Endothelial cell of umbilical vein (primary cell): ENCODE results near the gene TSPOAP1. TPM values are rescaled to one million over a fixed set of nuclear protein-coding genes. Genes with fewer than 3 reads are reported as not detected.

Experiments
- BruUV-seq: library from RNA; stranded (reverse); fragments of 400-500 nt; replicated peaks from 2 replicates; lab custom pipeline; 2021; lab: Mats Ljungman, UMichigan
- CTCF ChIA-PET: fragments of 300-600, 350-600 bp; sonication (Branson Sonifier 250); formaldehyde crosslinking; loops from one replicate; lab custom pipeline; 2021; ENCODE audit warnings: antibody characterized with exemption, inconsistent platforms; lab: Charles Lee
- POLR2A ChIA-PET: fragments of 300-600, 350-600 bp; sonication (Branson Sonifier 250); formaldehyde crosslinking; loops from one replicate; lab custom pipeline; 2021; ENCODE audit warnings: antibody characterized with exemption, inconsistent platforms; lab: Charles Lee
- DNase-seq: peaks from one replicate; pipeline ENCODE4 v3.0.0-alpha.2; 2011; ENCODE audit warnings: low read depth, low spot score
- FAIRE-seq: peaks from 2 replicates; lab custom pipeline; 2011; peaks lifted over from hg19 to GRCh38; lab: Jason Lieb, UNC
- H2AFZ ChIP-seq: 2 replicates; pipeline ENCODE4 v1.6.0; 2012; ENCODE audit warnings: low read depth, low read length, control low read depth, inconsistent platforms
- H3K27ac ChIP-seq: 2 replicates; pipeline ENCODE4 v1.5.1; 2011; ENCODE audit warnings: low read depth, mild to moderate bottlenecking, control low read depth, low read length, moderate library complexity; ENCODE audit not compliant: insufficient read depth
- H3K27me3 ChIP-seq, 2 experiments: 2 replicates each; pipeline versions ENCODE4 v1.6.0 to v1.6.1; 2011; ENCODE audit warnings: low read length in 2 of 2, mixed read lengths in 1 of 2; ENCODE audit not compliant: control insufficient read depth in 2 of 2, insufficient read depth in 2 of 2
- H3K36me3 ChIP-seq, 2 experiments: 2 replicates in 1 of 2; 3 replicates in 1 of 2; pipeline ENCODE4 v1.5.1; 2011; ENCODE audit warnings: low read length in 2 of 2, mild to moderate bottlenecking in 1 of 2, moderate library complexity in 1 of 2; ENCODE audit not compliant: control insufficient read depth in 2 of 2, insufficient read depth in 2 of 2; ENCODE audit errors: extremely low read depth in 1 of 2
- H3K4me1 ChIP-seq: 3 replicates; pipeline ENCODE4 v1.5.1; 2011; ENCODE audit warnings: mild to moderate bottlenecking, low read length; ENCODE audit not compliant: control insufficient read depth, insufficient read depth; ENCODE audit errors: extremely low read depth
- H3K4me2 ChIP-seq: 2 replicates; pipeline ENCODE4 v1.6.1; 2011; ENCODE audit warnings: low read length, control low read depth, mixed read lengths; ENCODE audit not compliant: insufficient read depth
- H3K4me3 ChIP-seq, 3 experiments: fragments of 200-600 bp in 1 of 3; sonication (generic), shearing (Covaris generic) in 1 of 3; replicated peaks in 1 of 3; 2 replicates each; pipeline ENCODE4 v1.5.1; 2011 to 2016; ENCODE audit warnings: control low read depth in 3 of 3, low read length in 3 of 3, mild to moderate bottlenecking in 2 of 3, inconsistent platforms in 1 of 3, low read depth in 1 of 3, moderate library complexity in 1 of 3; ENCODE audit not compliant: insufficient read depth in 1 of 3
- H3K79me2 ChIP-seq: 2 replicates; pipeline ENCODE4 v1.6.0; 2012; ENCODE audit warnings: low read length, inconsistent platforms; ENCODE audit not compliant: control insufficient read depth, insufficient read depth
- H3K9ac ChIP-seq: replicated peaks from 2 replicates; pipeline ENCODE3; 2011; ENCODE audit warnings: low read length, control low read depth; ENCODE audit not compliant: insufficient read depth; ENCODE audit errors: extremely low read depth
- H3K9me1 ChIP-seq: replicated peaks from 3 replicates; pipeline ENCODE4 v1.6.0; 2011; ENCODE audit warnings: mild to moderate bottlenecking, low read length; ENCODE audit not compliant: control insufficient read depth, insufficient read depth; ENCODE audit errors: extremely low read depth
- H3K9me3 ChIP-seq: replicated peaks from 2 replicates; pipeline ENCODE4 v1.5.1; 2012; ENCODE audit warnings: low read length, inconsistent platforms; ENCODE audit not compliant: control insufficient read depth, insufficient read depth
- H4K20me1 ChIP-seq: replicated peaks from 2 replicates; pipeline ENCODE3; 2011; ENCODE audit warnings: mild to moderate bottlenecking, low read length; ENCODE audit not compliant: control insufficient read depth, insufficient read depth; ENCODE audit errors: extremely low read depth
- FOS ChIP-seq: IDR thresholded peaks from 2 replicates; pipeline ENCODE4 v1.6.1; 2011; ENCODE audit warnings: mild to moderate bottlenecking, low read length, moderate library complexity, borderline replicate concordance; ENCODE audit not compliant: insufficient read depth
- GATA2 ChIP-seq: IDR thresholded peaks from 2 replicates; pipeline ENCODE4 v1.7.0; 2011; ENCODE audit warnings: low read depth, mild to moderate bottlenecking, moderate library complexity, mixed read lengths, low read length; ENCODE audit not compliant: insufficient read length, insufficient read depth
- JUN ChIP-seq: IDR thresholded peaks from 2 replicates; pipeline ENCODE4 v1.6.1; 2011; ENCODE audit warnings: borderline replicate concordance, low read depth; ENCODE audit not compliant: insufficient read length, insufficient read depth
- MYC ChIP-seq: IDR thresholded peaks from one replicate; pipeline ENCODE4 v1.6.1; 2011; ENCODE audit warnings: mild to moderate bottlenecking, low read depth, low read length
- POLR2A ChIP-seq: IDR thresholded peaks from 2 replicates; pipeline ENCODE4 v1.6.1; 2012; ENCODE audit warnings: low read depth, mild to moderate bottlenecking, control low read depth, low read length
- POLR2AphosphoS5 ChIP-seq: IDR thresholded peaks from 2 replicates; pipeline ENCODE4 v1.6.1; 2012; ENCODE audit warnings: low read depth, mild to moderate bottlenecking, control low read depth, low read length, moderate library complexity; ENCODE audit not compliant: insufficient read depth
- dilution Hi-C: fragments of 300-500 bp; cut with MboI; formaldehyde crosslinking; loops from one replicate; pipeline ENCODE4 v1.15.0; 2019; ENCODE audit warnings: low sequenced_read_pairs; ENCODE audit not compliant: extremely low pct_ligation_motif_present
- intact Hi-C: fragments of 100-400 bp; cut with micrococcal nuclease; formaldehyde crosslinking; loops from one replicate; pipeline ENCODE4 v1.10.0; 2022
- polyA plus RNA-seq, 4 experiments: library from polyadenylated mRNA; depleted of rRNA in 3 of 4; stranded (reverse) in 3 of 4; unstranded in 1 of 4; fragments of >200 nt; gene quantifications; 2 replicates each; pipeline versions ENCODE4 v1.2.1 to v1.2.3, GENCODE V29; 2011 to 2012; ENCODE audit warnings: missing spikeins in 1 of 4
- total RNA-seq: library from RNA; stranded (reverse); gene quantifications from 2 replicates; pipeline ENCODE4 v1.2.3, GENCODE V29; 2021
- TF ChIP-seq, protein P1 (sequence below): IDR thresholded peaks from 2 replicates; pipeline ENCODE4 v1.6.1; 2011; ENCODE audit not compliant: insufficient read depth, insufficient read length
- TF ChIP-seq, protein P2 (sequence below), 2 donors: IDR thresholded peaks; 1 replicate in 1 of 2; 2 replicates in 1 of 2; pipeline ENCODE4 v1.5.1; 2011; ENCODE audit warnings: low read length in 2 of 2, mild to moderate bottlenecking in 2 of 2, moderate library complexity in 2 of 2, control low read depth in 1 of 2, inconsistent platforms in 1 of 2, low read depth in 1 of 2; ENCODE audit not compliant: insufficient read depth in 1 of 2; ENCODE audit errors: extremely low read depth in 1 of 2

The TSPOAP1 gene
- total and polyA plus RNA-seq, 2 donors (not counting 3 experiments of a cell fraction or from before 2014, with no cell fraction given) = not detected

GRCh38 chr17:58321571-58322525 is 6.7 kb downstream of the TSPOAP1 start:
- no peaks in the 10 kb centered on the region for H3K79me2 ChIP-seq
- FAIRE-seq = no peak
- H3K9me1 ChIP-seq = no peaks in the 10 kb centered on the region
- dilution Hi-C loops (no loop called here), intact Hi-C loops (no loop called here)
- H3K27me3 ChIP-seq = peaks cover 22 to 25% of the 10 kb centered on the region in 2 experiments
- no peak overlapping the region for H3K4me3 ChIP-seq
- no peak overlapping the region for H3K27ac ChIP-seq
- H3K9me3 ChIP-seq = no peaks in the 10 kb centered on the region
- H3K4me1 ChIP-seq = no peaks in the 10 kb centered on the region
- ChIA-PET POLR2A (no interaction called here), CTCF (interaction anchor here (1.0 to 1.7 kb wide), 3 partner anchors 14 to 111 kb away, joined by 3 to 6 read pairs (median 3); partner anchors contain the start of gene RNF43)
- H3K9ac ChIP-seq = no peak overlapping the region
- no peaks in the 10 kb centered on the region for H4K20me1 ChIP-seq
- no peak for DNase-seq
- BruUV-seq = no TSS peak
- H2AFZ ChIP-seq = no peak overlapping the region
- H3K36me3 ChIP-seq = no peaks in the 10 kb centered on the region
- H3K4me2 ChIP-seq = no peak overlapping the region
- TF ChIP-seq FOS (no peak), GATA2 (no peak), POLR2A (no peak), POLR2AphosphoS5 (no peak), JUN (no peak), MYC (no peak)
- TF ChIP-seq, protein P1, sequence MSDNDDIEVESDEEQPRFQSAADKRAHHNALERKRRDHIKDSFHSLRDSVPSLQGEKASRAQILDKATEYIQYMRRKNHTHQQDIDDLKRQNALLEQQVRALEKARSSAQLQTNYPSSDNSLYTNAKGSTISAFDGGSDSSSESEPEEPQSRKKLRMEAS = no peak
- TF ChIP-seq, protein P2, sequence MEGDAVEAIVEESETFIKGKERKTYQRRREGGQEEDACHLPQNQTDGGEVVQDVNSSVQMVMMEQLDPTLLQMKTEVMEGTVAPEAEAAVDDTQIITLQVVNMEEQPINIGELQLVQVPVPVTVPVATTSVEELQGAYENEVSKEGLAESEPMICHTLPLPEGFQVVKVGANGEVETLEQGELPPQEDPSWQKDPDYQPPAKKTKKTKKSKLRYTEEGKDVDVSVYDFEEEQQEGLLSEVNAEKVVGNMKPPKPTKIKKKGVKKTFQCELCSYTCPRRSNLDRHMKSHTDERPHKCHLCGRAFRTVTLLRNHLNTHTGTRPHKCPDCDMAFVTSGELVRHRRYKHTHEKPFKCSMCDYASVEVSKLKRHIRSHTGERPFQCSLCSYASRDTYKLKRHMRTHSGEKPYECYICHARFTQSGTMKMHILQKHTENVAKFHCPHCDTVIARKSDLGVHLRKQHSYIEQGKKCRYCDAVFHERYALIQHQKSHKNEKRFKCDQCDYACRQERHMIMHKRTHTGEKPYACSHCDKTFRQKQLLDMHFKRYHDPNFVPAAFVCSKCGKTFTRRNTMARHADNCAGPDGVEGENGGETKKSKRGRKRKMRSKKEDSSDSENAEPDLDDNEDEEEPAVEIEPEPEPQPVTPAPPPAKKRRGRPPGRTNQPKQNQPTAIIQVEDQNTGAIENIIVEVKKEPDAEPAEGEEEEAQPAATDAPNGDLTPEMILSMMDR (IDR thresholded peaks at IDR 0.05; ENCODE audit: extremely low read depth in 1 of 2, insufficient read depth in 1 of 2, low read depth in 1 of 2, low read length in 2 of 2) = no peak
